HepG2 (cell line): Measurements from ENCODE around the gene NBL1. TPM values are rescaled to one million over a fixed set of nuclear protein-coding genes. Genes with fewer than 3 reads are reported as not detected.

Experiments
- ATAC-seq: fragments of 200-7000 bp; cut with Tn5 transposase; 3 replicates; pipeline ENCODE4 v1.9.1; 2020; ENCODE audit warnings: mild to moderate bottlenecking, moderate library complexity
- BruUV-seq: library from RNA; stranded (reverse); fragments of 400-500 nt; replicated peaks from 2 replicates; lab custom pipeline; 2021; lab: Mats Ljungman, UMichigan
- CTCF ChIA-PET: fragments of 300-600 bp; formaldehyde crosslinking; extraction: SDS; loops from one replicate; lab custom pipeline; 2021; ENCODE audit warnings: low total read pairs, inconsistent platforms, low intra/inter-chr PET ratio; lab: Yijun Ruan, JAX
- POLR2A ChIA-PET: fragments of 350-600 bp; sonication (Branson Sonifier 250); formaldehyde crosslinking; loops from one replicate; lab custom pipeline; 2020; ENCODE audit warnings: antibody characterized with exemption, inconsistent platforms; lab: Yijun Ruan, JAX
- DNase-seq: peaks from one replicate; pipeline ENCODE4 v3.0.0-alpha.2; 2015; ENCODE audit warnings: low spot score
- FAIRE-seq: peaks from 3 replicates; lab custom pipeline; 2011; peaks lifted over from hg19 to GRCh38; lab: Jason Lieb, UNC
- H2AFZ ChIP-seq: one replicate; pipeline ENCODE4 v1.6.1; 2011; ENCODE audit warnings: low read length, inconsistent platforms
- H3K27ac ChIP-seq: fragments of 300-600 bp; 3 replicates; pipeline ENCODE4 v1.8.0; 2011; ENCODE audit warnings: mixed run types, mild to moderate bottlenecking, mixed read lengths, low read length, inconsistent platforms; ENCODE audit not compliant: insufficient read depth; ENCODE audit errors: extremely low read length
- H3K27me3 ChIP-seq, 2 experiments: fragments of 200-600 bp in 1 of 2; 2 replicates in 1 of 2; 3 replicates in 1 of 2; pipeline versions ENCODE4 v1.6.0 to v1.8.0; 2011; ENCODE audit warnings: low read length in 2 of 2, mild to moderate bottlenecking in 2 of 2, moderate library complexity in 2 of 2, inconsistent platforms in 1 of 2; ENCODE audit not compliant: insufficient read depth in 2 of 2, control insufficient read depth in 1 of 2
- H3K36me3 ChIP-seq, 2 experiments: fragments of 200-600 bp in 1 of 2; replicated peaks in 1 of 2; 2 replicates in 1 of 2; 3 replicates in 1 of 2; pipeline versions ENCODE4 v1.5.1 to v1.8.0; 2011; ENCODE audit warnings: low read length in 2 of 2, inconsistent platforms in 1 of 2; ENCODE audit not compliant: insufficient read depth in 2 of 2, control insufficient read depth in 1 of 2
- H3K4me1 ChIP-seq: 2 replicates; pipeline ENCODE4 v1.5.1; 2012; ENCODE audit warnings: low read length, inconsistent platforms; ENCODE audit not compliant: insufficient read depth
- H3K4me2 ChIP-seq: 2 replicates; pipeline ENCODE4 v1.6.0; 2011; ENCODE audit warnings: low read depth, low read length, inconsistent platforms
- H3K4me3 ChIP-seq, 3 experiments: fragments of 200-600 bp in 1 of 3; sonication (generic), shearing (Covaris generic) in 1 of 3; replicated peaks in 1 of 3; 2 replicates each; pipeline ENCODE4 v1.5.1; 2011 to 2016; ENCODE audit warnings: low read length in 3 of 3, inconsistent platforms in 2 of 3, low read depth in 2 of 3, mild to moderate bottlenecking in 2 of 3, control low read depth in 1 of 3, mixed read lengths in 1 of 3; ENCODE audit not compliant: insufficient read depth in 1 of 3
- H3K79me2 ChIP-seq: one replicate; pipeline ENCODE4 v1.6.1; 2011; ENCODE audit warnings: low read length, inconsistent platforms; ENCODE audit not compliant: insufficient read depth
- H3K9ac ChIP-seq: 2 replicates; pipeline ENCODE4 v1.6.0; 2011; ENCODE audit warnings: mild to moderate bottlenecking, low read depth, low read length, inconsistent platforms; ENCODE audit not compliant: insufficient read depth
- H3K9me3 ChIP-seq: 2 replicates; pipeline ENCODE4 v1.5.1; 2012; ENCODE audit warnings: mild to moderate bottlenecking, low read length
- H4K20me1 ChIP-seq: 2 replicates; pipeline ENCODE4 v1.6.0; 2011; ENCODE audit warnings: inconsistent platforms, mild to moderate bottlenecking, low read length, moderate library complexity; ENCODE audit not compliant: insufficient read depth
- ARID5B ChIP-seq: IDR thresholded peaks from 2 replicates; pipeline ENCODE4 v1.4.0; 2020; ENCODE audit warnings: mild to moderate bottlenecking, missing genetic modification reagents
- FOXJ3 ChIP-seq: sonication (generic); formaldehyde crosslinking; IDR thresholded peaks from 2 replicates; pipeline ENCODE4 v1.4.0; 2020; ENCODE audit warnings: missing genetic modification reagents, mild to moderate bottlenecking, borderline replicate concordance
- HNF4G ChIP-seq, 2 experiments: sonication (generic) in 1 of 2; formaldehyde crosslinking in 1 of 2; IDR thresholded peaks; 2 replicates each; pipeline versions ENCODE4 v1.4.0 to v1.6.1; 2011 to 2020; ENCODE audit warnings: borderline replicate concordance in 2 of 2, low read depth in 2 of 2, mild to moderate bottlenecking in 2 of 2, low read length in 1 of 2, missing genetic modification reagents in 1 of 2, moderate library complexity in 1 of 2
- NFRKB ChIP-seq: fragments of 450-650 bp; IDR thresholded peaks from 2 replicates; pipeline ENCODE4 v1.6.1; 2017
- TBX2 ChIP-seq: sonication (generic); formaldehyde crosslinking; IDR thresholded peaks from 2 replicates; pipeline ENCODE4 v1.5.0; 2020; ENCODE audit warnings: missing genetic modification reagents, mild to moderate bottlenecking, borderline replicate concordance
- ZBTB40 ChIP-seq, 2 experiments: fragments of 450-650 bp in 1 of 2; sonication (generic) in 1 of 2; formaldehyde crosslinking in 1 of 2; IDR thresholded peaks; 2 replicates each; pipeline versions ENCODE4 v1.6.1 to v1.8.0; 2016 to 2022; ENCODE audit warnings: antibody characterized with exemption in 1 of 2, mild to moderate bottlenecking in 1 of 2, missing genetic modification reagents in 1 of 2
- ZSCAN30 ChIP-seq: sonication (generic); formaldehyde crosslinking; IDR thresholded peaks from 2 replicates; pipeline ENCODE4 v1.5.0; 2020; ENCODE audit warnings: mild to moderate bottlenecking, missing genetic modification reagents
- WGBS: methylation state at CpG from one replicate; pipeline ENCODE4 v1.1.6; 2017; ENCODE audit warnings: low lambda C conversion rate; 5-methylcytosine and 5-hydroxymethylcytosine counted together
- in situ Hi-C: cut with HindIII; loops from 2 replicates; pipeline ENCODE4 v1.10.0; 2017; ENCODE audit warnings: low pct_unique_long_range_greater_than_20kb; ENCODE audit not compliant: extremely low pct_ligation_motif_present
- intact Hi-C: fragments of 100-400 bp; cut with micrococcal nuclease; formaldehyde crosslinking; loops from one replicate; pipeline ENCODE4 v1.10.0; 2022; ENCODE audit not compliant: unreplicated experiment
- polyA plus RNA-seq, 8 experiments: library from polyadenylated mRNA; depleted of rRNA in 3 of 8; stranded (reverse) in 7 of 8; unstranded in 1 of 8; fragments of >200 nt; fragmentation: Illumina TruSeq in 4 of 8; extraction: Trizol in 4 of 8; gene quantifications; 2 replicates each; pipeline versions ENCODE4 v1.2.1 to v1.2.3, GENCODE V29; 2011 to 2016; ENCODE audit warnings: low read depth in 4 of 8, missing spikeins in 1 of 8, mixed read lengths in 1 of 8; ENCODE audit not compliant: insufficient read depth in 1 of 8
- total RNA-seq, 5 experiments: library from RNA; depleted of rRNA; stranded (reverse); fragments of >200 nt; fragmentation: Illumina TruSeq; extraction: Trizol; gene quantifications; 2 replicates each; pipeline ENCODE4 v1.2.3, GENCODE V29; 2016; ENCODE audit warnings: low read depth in 1 of 5
- TF ChIP-seq, protein P1 (sequence below): IDR thresholded peaks from 2 replicates; pipeline ENCODE4 v1.6.1; 2016; ENCODE audit warnings: control low read depth

NBL1 gene
- total and polyA plus RNA-seq, 2 of the 13 experiments (the other 11 are each of a cell fraction or from before 2014, with no cell fraction given), result 2.7 to 13.8 TPM

- no peaks in the 10 kb centered on the region for H3K79me2 ChIP-seq
- no peak overlapping the region for H2AFZ ChIP-seq
- WGBS, result 61% methylated on average over 6 of the region's 7 CpGs
- H3K27me3 ChIP-seq, result no peaks in the 10 kb centered on the region; a peak in 1 of 5 replicates
- no peak for DNase-seq
- H3K9me3 ChIP-seq, result no peaks in the 10 kb centered on the region
- BruUV-seq, result no TSS peak
- intact Hi-C loops (no loop called here), in situ Hi-C loops (no loop called here)
- H3K36me3 ChIP-seq, result no peaks in the 10 kb centered on the region
- no peak for FAIRE-seq
- H3K4me2 ChIP-seq, result no peak overlapping the region
- no peak overlapping the region for H3K4me3 ChIP-seq
- H3K9ac ChIP-seq, result no peak overlapping the region
- H3K27ac ChIP-seq, result no peak overlapping the region
- ChIA-PET CTCF (no interaction called here), POLR2A (no interaction called here)
- no peaks in the 10 kb centered on the region for H4K20me1 ChIP-seq
- ATAC-seq, result no peak
- no peaks in the 10 kb centered on the region for H3K4me1 ChIP-seq
- no peak for TF ChIP-seq ZSCAN30 (CRISPR knock-in tag)
- no peak for TF ChIP-seq ARID5B (CRISPR knock-in tag)
- no peak for TF ChIP-seq TBX2 (CRISPR knock-in tag)
- no peak for TF ChIP-seq FOXJ3 (CRISPR knock-in tag)
- no peak for TF ChIP-seq HNF4G (IDR thresholded peaks at IDR 0.05; ENCODE audit: borderline replicate concordance, low read depth, low read length)
- no peak for TF ChIP-seq HNF4G (CRISPR knock-in tag; IDR thresholded peaks at IDR 0.05; ENCODE audit: borderline replicate concordance, low read depth)
- TF ChIP-seq, protein P1, sequence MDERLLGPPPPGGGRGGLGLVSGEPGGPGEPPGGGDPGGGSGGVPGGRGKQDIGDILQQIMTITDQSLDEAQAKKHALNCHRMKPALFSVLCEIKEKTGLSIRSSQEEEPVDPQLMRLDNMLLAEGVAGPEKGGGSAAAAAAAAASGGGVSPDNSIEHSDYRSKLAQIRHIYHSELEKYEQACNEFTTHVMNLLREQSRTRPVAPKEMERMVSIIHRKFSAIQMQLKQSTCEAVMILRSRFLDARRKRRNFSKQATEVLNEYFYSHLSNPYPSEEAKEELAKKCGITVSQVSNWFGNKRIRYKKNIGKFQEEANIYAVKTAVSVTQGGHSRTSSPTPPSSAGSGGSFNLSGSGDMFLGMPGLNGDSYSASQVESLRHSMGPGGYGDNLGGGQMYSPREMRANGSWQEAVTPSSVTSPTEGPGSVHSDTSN (CRISPR knock-in tag), result no peak
- TF ChIP-seq ZBTB40 (IDR thresholded peaks at IDR 0.05), result no peak
- no peak for TF ChIP-seq ZBTB40 (CRISPR knock-in tag; IDR thresholded peaks at IDR 0.05)
- no peak for TF ChIP-seq NFRKB
Observed at GRCh38 chr1:19690342-19690741, 46.2 kb downstream of the NBL1 start.
